ENCODE results near the gene ZNF609. TPM values are rescaled to one million over a fixed set of nuclear protein-coding genes. Genes with fewer than 3 reads are reported as not detected.
A peak's percentile ranks its signal among the peaks of the same experiment; 100 is the strongest.

Gene ZNF609
- total and polyA plus RNA-seq, 10 of the 15 experiments (the other 5 are each of a cell fraction or from before 2014, with no cell fraction given), result 5.1 to 35.3 (median 13.6) TPM

- TF ChIP-seq MEF2A (IDR thresholded peaks at IDR 0.05; ENCODE audit: insufficient read depth, low read depth, low read length) (no peak), TCF12 (IDR thresholded peaks at IDR 0.05; ENCODE audit: low read depth, low read length) (no peak)
Measured at GRCh38 chr15:64697911-64698369, 237.6 kb downstream of the ZNF609 start (continued).

GRCh38 chr15:64698823-64699222 lies 238.4 kb downstream of the ZNF609 start:
- BruUV-seq (replicated peaks), result no TSS peak
- ChIA-PET SMC1A (ENCODE audit: uncharacterized antibody, unreplicated experiment) (interaction anchor here (0.7 to 5.6 kb wide), 4 partner anchors 9 to 48 kb away, joined by 3 to 41 read pairs (median 8); no protein-coding TSS in a partner anchor), POLR2A (no interaction called here), CTCF (interaction anchor here (0.5 to 6.7 kb wide), 7 partner anchors 8 to 102 kb away, joined by 3 to 65 read pairs (median 5); no protein-coding TSS in a partner anchor), RAD21 (ENCODE audit: unreplicated experiment) (interaction anchor here (1.2 to 6.1 kb wide), 3 partner anchors 29 to 235 kb away, joined by 4 to 41 read pairs (median 5); no protein-coding TSS in a partner anchor)
- in situ Hi-C loops (cut with MboI) (no loop called here), intact Hi-C loops (cut with micrococcal nuclease; ENCODE audit: unreplicated experiment) (no loop called here)
- Histone ChIP-seq H4K20me1 (ENCODE audit: control insufficient read depth, insufficient read depth) (peaks cover 3% of the 10 kb centered on the region; the same call in 1 of the 2 replicates), H3K4me2 (ENCODE audit: control insufficient read depth, insufficient read depth) (peak overlapping the region; percentile 52; the same call in 1 of the 2 replicates), H2AFZ (ENCODE audit: control insufficient read depth, low read depth, low read length) (no peak overlapping the region), H3K79me2 (ENCODE audit: control insufficient read depth, insufficient read depth, low read length) (peaks cover 69% of the 10 kb centered on the region), H3K27ac (ENCODE audit: control insufficient read depth, insufficient read depth) (no peak overlapping the region), H3K9me3 (replicated peaks; ENCODE audit: control insufficient read depth, insufficient read depth, low read length) (no peaks in the 10 kb centered on the region), H3K4me1 (ENCODE audit: control insufficient read depth, insufficient read depth, low read length) (peaks cover 41% of the 10 kb centered on the region), H3K4me3 (0 out of 2 replicates have a peak overlapping the region, but pooled peaks have one; percentile 24), H3K27me3 (replicated peaks in 1 of 2; ENCODE audit: control insufficient read depth in 2 of 2, insufficient read depth in 2 of 2, low read length in 1 of 2) (no peaks in the 10 kb centered on the region), H3K9ac (ENCODE audit: control insufficient read depth, insufficient read depth, low read length) (no peak overlapping the region), H3K36me3 (ENCODE audit: control insufficient read depth in 2 of 2, insufficient read depth in 2 of 2, low read length in 1 of 2) (no peaks in the 10 kb centered on the region)
- DNase-seq (ENCODE audit: low read depth, low spot score) (no peak), FAIRE-seq (no peak), ATAC-seq (no peak)
- no peak for TF ChIP-seq SUZ12 (IDR thresholded peaks at IDR 0.05; ENCODE audit: unreplicated experiment)

- DNase-seq (ENCODE audit: low read depth, low spot score), result no peak
- intact Hi-C loops (cut with micrococcal nuclease; ENCODE audit: unreplicated experiment) (no loop called here), in situ Hi-C loops (cut with MboI) (no loop called here)
- Histone ChIP-seq H3K4me1 (ENCODE audit: control insufficient read depth, insufficient read depth, low read length) (peaks cover 38% of the 10 kb centered on the region), H3K27me3 (replicated peaks in 1 of 2; ENCODE audit: control insufficient read depth in 2 of 2, insufficient read depth in 2 of 2, low read length in 1 of 2) (no peaks in the 10 kb centered on the region), H3K27ac (ENCODE audit: control insufficient read depth, insufficient read depth) (peak overlapping the region; percentile 25; the same call in 1 of the 2 replicates), H3K9me3 (replicated peaks; ENCODE audit: control insufficient read depth, insufficient read depth, low read length) (no peaks in the 10 kb centered on the region), H3K36me3 (ENCODE audit: control insufficient read depth in 2 of 2, insufficient read depth in 2 of 2, low read length in 1 of 2) (no peaks in the 10 kb centered on the region), H3K4me2 (ENCODE audit: control insufficient read depth, insufficient read depth) (peak overlapping the region; percentile 52), H3K79me2 (ENCODE audit: control insufficient read depth, insufficient read depth, low read length) (peaks cover 64% of the 10 kb centered on the region), H3K9ac (ENCODE audit: control insufficient read depth, insufficient read depth, low read length) (no peak overlapping the region), H2AFZ (ENCODE audit: control insufficient read depth, low read depth, low read length) (no peak overlapping the region), H3K4me3 (peak overlapping the region; percentile 94; the same call in 1 of the 2 replicates), H4K20me1 (ENCODE audit: control insufficient read depth, insufficient read depth) (peaks cover 3% of the 10 kb centered on the region; the same call in 1 of the 2 replicates)
- CTCF ChIA-PET, result interaction anchor here (2.1 to 6.7 kb wide), 3 partner anchors 9 to 28 kb away, joined by 5 to 65 read pairs (median 36); no protein-coding TSS in a partner anchor
- no peak for ATAC-seq
- SMC1A ChIA-PET (ENCODE audit: uncharacterized antibody, unreplicated experiment), result interaction anchor here (1.0 to 5.6 kb wide), 3 partner anchors 15 to 28 kb away, joined by 4 to 41 read pairs (median 4); no protein-coding TSS in a partner anchor
- POLR2A ChIA-PET, result interaction anchor here (0.5 to 1.1 kb wide), 3 partner anchors 9 to 99 kb away, joined by 3 to 6 read pairs (median 3); no protein-coding TSS in a partner anchor
- RAD21 ChIA-PET (ENCODE audit: unreplicated experiment), result interaction anchor here (1.7 to 6.1 kb wide), 2 partner anchors 28 to 49 kb away, joined by 5 to 41 read pairs; no protein-coding TSS in a partner anchor
- WGBS (ENCODE audit: insufficient coverage, insufficient replicate concordance, low lambda C conversion rate, missing lambda C conversion rate), result 97% methylated on average over 7 of the region's 7 CpGs
- FAIRE-seq, result no peak
- BruUV-seq (replicated peaks), result no TSS peak
- no peak for TF ChIP-seq TAF1 (IDR thresholded peaks at IDR 0.05; ENCODE audit: borderline replicate concordance, low read depth, low read length)
- no peak for TF ChIP-seq HSF1 (IDR thresholded peaks at IDR 0.05; ENCODE audit: low read depth, low read length)
- TF ChIP-seq ZNF592 (IDR thresholded peaks at IDR 0.05), result no peak
- TF ChIP-seq ZZZ3 (IDR thresholded peaks at IDR 0.05; ENCODE audit: control insufficient read depth, insufficient read length, low read depth), result no peak
- no peak for TF ChIP-seq RFX5 (IDR thresholded peaks at IDR 0.05; ENCODE audit: low read depth, low read length)
Measured at GRCh38 chr15:64699751-64700388, 239.5 kb downstream of the ZNF609 start.
